SHP77 treated with DMSO at 0.1 percent for 48 hours (cell line): ENCODE data around the gene TP73.

ENCODE experiments used
- DNase-seq: peaks from one replicate; lab custom pipeline; 2025; lab: John Stamatoyannopoulos, UW

The TP73 gene

DNA sequence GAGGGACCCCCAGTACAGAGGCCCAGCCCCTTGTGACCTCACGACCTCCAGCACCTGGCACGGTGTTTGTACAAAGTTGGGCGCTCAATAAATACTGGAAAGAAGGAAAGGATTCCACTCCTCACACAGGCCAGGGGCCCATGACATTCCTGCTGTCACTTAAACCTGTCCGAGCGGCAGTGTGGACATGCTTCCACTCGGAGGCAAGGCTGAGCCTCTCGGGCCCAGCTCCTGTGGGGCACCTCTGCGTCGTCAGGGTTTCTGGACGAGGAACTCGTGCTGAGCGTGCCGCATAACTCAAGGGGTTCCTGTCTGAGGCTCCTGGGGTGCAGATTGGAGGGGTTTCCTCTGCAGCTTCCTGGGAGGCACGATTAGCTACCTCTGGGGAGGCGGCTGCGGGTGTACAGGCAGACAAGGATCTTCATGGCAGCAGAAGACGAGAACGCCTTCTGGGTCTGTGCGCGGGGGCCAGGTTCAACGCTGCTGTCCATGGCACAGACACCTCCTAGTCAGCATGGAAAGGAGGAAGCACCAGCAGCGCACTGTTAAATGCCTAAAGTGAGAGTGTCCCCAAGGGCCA lies 116.6 kb downstream of the TP73 start:
- no peak for DNase-seq

DNA sequence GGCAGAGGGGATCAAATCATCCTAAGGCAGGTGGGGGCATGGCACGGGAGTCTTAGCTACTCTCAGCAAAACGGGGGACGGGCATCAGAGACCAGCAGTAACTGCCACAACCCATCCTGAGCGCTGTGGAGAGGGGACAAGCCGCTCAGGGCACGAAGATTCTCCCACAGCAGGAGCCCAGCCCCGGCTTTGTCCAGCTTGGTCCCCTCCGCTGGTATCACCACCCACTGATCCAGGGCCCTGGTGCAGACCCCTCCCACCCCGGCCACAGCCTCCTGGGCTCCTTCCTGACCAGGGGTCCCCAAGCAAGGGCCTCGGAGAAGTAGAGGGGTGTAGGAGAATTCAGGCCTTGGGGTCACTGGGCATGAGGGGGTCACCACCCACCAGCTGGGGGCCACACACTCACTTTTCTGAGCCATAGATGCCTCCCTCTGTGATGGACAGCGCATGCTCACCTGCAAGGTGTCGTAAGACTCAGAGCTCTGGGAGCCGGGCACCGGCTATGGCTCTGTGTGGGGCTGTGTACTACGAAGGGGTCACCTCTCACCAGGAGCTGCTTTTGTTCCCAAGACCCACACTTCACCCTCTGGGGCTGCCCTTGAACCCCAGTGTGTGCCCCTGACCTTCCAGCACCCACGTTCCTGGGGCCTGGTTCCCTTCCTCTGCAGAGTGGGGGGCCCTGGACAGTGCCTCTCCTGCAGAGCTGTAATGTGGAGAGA lies 117.9 kb downstream of the TP73 start:
- DNase-seq: no peak

DNA sequence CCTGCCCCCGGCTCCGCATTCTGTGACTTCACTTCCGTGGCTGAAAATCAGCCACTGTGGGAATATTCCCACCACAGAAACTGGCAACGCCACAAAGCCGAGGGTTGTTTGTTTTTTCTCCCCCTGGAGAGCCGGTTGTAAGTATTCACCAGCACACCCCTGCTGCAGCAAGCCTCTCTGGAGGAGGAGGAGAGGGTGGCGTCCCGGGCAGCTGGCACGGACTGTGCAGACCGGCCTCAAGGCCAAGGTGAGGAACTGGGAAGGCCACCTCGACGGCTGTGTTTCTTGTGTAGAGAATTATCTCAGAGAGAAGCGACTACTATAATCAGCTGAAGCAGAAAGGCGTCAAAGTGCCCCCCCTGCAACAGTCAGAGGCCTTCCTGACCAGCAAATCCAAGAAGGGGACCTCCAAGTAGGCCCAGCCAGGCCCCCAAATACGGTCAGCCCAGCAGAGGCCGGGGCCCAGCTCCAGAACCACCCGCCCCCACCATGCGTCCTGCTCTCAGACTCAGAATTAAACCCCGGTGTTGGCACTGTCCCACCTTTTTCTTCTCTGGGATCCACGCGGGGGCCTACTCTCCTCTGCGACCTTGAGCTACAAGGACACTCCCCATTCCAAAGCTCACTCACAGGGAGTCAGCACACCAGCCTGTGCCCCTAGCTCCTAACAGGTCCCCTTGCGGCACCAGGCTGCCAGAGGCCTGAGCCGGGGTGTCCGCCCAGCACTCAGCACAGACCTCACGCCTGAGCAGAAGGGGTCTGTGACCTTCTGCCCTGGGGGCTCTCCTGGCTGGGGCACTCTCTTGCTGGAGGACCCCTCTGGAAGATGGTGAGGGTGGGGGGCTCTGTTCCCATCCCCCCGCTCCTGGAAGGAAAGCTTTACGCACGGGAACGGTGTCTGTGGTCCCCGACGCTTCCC lies 119.1 kb downstream of the TP73 start:
- DNase-seq: no peak

DNA sequence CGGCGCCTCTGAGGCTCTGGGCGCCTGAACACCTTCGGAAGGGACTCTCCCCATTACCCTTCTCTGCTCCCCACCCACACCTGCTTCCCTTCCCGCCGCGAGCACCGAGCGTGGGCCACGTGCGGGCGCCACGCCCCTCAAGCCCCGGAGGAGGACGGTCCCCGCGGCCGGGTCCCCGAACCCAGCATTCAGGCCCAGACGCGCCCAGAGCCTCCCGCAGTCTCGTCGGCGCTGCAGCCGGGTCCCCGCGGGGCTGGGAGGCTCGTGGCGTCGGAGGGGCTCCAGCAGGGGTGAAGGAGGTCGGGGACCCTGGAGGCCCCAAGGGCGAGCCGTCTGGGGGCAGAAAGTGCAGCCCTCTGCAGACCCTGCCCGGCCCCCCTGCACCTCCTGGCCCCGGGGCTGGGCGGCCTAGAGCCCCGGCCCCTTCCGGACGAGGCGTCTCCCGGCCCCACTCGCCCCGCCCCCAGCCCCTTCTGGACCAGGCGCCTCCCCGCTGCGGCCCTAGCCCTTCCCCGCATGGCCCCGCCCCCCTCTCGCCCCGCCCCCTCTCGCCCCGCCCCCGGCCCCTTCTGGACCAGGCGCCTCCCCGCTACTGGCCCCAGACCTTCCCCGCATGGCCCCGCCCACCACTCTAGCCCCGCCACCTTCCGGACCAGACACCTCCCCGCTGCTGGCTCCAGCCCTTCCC lies 119.9 kb downstream of the TP73 start:
- no peak for DNase-seq

DNA sequence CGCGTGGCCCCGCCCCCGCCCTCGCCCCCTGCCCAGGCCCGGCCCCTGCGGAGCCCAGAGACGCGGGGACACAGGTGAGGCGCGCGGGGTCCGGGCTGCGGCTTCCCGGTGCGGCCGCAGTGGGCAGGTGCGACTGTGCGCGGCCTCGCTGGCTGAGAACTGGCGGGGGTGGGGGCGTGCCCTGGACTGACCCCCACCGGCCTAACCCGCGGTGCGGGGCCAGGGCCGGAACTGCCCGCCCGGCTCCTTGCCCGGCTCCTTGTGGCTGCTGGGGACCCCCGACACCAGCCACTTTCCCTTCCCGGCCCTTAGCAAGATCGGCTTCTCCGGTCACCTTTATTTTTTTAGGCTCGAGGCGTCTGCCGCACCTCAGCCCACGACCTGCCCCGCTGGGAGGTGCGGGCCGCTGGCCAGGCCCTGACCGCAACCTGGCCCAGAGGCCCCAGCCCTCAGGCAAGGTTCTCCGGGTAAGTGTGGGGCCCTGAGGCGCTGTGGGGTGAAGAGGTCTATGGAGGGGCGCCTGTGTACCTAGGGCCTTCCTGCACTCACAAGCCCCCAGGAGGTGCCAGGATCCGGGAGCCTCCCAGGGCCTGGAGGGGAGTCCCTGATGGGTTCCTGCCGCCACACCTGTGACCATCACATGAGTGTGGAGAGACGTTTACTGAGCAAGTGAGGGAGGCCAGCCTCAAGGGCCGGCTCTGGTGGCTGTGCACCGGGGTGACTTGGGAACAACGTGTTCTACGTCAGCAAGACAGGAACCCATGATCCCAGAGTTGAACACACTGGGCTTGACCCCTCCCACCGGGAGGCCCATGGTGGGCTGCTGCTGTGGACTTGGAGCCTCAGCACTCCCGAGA lies 120.6 kb downstream of the TP73 start, which contains the start of gene SMIM1:
TSS of gene SMIM1 (plus strand) at position 35 of the 857 bp plus-strand sequence. CDS start 2,625 bp downstream, outside the sequence.
- DNase-seq: no peak

DNA sequence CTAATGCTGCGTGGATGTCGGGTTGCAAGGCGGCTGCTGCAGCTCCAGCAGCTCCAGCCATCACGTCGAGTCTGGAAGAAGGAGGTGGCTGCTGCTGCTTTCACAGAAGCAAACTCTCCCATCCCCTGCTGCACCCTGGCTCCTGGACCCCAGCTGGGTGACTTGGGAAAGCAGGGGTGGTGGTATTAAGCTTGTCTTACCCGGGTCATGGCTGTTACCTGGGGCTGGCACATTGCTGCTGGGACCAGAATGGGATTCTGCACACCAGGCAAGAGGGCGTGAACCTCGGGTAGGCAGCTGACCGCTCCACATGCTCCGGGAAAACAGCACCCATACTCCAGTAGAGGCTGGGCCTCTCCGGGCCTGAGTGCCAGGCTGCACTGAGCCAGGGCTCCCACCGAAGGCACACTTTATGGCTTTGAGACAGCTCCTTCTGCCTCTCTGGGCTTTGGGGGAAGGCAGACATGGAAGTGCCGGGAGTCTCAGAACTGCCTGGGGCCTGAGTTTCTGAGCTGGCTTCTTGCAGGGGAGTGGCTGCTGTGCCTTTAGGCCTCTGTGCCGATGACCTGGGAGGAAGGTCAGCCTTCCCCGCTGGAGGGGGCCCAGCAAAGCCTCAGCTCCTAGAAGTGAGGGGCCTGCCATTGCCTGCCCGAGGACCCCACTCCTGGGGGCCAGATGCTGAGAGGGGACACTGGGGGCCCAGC lies 121.4 kb downstream of the TP73 start:
- DNase-seq: no peak

DNA sequence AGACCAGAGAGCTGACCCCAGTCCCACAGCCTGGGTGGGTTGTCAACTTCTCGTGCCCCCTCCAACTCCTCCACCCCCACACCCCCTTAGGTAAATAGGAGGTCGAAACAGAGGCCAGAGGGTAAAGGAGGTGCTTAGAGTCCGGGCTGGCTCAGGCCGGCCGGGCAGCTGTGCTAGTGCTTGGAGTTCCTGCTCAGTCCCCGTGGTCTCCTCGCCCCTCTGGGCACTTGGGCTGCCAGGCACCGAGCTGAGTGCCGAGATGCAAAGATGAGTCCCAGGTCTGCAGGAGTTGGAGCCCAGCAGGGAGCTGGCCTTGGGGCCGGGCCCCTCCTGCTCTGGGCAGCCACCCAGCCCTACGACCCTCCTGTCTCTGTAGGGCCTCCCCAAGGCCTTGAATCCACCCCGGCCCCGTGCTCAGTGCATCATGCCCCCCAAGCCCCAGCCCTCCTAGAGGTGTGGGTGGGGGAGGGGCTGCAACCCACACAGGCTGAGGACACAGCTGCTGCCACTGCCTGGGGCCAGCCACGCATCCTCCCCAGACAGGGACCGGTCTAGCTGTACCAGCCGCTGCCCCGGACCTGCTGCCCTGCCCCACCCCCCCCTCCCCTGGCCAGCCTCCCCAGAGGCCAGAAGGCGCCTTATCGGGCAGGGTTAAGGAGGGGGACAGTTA lies 122.1 kb downstream of the TP73 start:
- no peak for DNase-seq

DNA sequence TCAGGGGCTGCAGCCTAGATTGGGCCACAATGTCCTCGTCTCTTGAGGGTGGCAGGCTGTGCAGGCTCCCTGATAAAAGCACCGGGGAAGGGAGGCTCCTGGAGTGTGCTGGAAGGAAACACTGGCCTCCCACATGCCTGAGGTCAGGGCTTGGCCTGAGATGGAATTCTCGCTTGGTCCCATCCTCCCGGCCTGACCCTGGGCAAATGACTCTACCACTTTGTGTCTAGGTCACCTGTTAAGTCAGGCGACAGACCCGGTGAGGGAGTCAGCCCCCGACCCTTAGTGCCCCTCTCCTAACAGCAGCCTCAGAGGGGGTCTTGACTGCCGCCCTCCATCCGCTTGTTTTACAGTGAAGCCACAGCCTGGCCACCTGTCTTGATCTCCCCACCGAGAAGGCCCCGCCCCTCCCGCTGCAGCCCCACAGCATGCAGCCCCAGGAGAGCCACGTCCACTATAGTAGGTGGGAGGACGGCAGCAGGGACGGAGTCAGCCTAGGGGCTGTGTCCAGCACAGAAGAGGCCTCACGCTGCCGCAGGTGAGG lies 122.7 kb downstream of the TP73 start:
- no peak for DNase-seq

DNA sequence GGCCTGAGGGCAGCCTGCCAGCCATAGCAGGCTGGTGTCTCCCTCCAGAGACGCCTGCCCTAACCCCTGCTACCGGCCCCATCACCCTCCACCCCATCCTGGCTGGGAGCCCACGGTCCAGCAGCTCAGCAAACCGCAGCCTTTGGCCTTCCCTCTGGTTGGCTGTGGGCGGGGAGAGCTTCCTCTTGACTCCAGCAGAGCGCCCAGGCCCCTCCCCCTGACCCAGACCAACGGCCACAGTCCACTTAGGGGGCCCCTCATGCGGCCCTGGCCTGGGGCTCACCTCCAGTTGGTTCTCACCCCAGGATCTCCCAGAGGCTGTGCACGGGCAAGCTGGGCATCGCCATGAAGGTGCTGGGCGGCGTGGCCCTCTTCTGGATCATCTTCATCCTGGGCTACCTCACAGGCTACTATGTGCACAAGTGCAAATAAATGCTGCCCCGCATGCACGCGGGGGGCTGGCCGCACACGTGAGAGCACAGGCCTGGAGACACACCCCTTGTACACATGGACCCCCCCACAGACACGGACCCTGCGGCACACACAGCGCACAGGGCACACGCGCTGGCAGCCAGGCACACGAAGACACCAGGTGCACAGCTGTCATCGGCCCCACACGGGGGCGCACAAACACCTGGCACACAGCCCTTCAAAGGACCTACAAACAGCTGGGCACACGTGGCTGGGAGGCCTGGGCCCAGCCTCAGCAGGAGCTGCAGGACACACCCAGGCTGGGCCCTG lies 123.3 kb downstream of the TP73 start:
- peak; percentile 80 for DNase-seq

DNA sequence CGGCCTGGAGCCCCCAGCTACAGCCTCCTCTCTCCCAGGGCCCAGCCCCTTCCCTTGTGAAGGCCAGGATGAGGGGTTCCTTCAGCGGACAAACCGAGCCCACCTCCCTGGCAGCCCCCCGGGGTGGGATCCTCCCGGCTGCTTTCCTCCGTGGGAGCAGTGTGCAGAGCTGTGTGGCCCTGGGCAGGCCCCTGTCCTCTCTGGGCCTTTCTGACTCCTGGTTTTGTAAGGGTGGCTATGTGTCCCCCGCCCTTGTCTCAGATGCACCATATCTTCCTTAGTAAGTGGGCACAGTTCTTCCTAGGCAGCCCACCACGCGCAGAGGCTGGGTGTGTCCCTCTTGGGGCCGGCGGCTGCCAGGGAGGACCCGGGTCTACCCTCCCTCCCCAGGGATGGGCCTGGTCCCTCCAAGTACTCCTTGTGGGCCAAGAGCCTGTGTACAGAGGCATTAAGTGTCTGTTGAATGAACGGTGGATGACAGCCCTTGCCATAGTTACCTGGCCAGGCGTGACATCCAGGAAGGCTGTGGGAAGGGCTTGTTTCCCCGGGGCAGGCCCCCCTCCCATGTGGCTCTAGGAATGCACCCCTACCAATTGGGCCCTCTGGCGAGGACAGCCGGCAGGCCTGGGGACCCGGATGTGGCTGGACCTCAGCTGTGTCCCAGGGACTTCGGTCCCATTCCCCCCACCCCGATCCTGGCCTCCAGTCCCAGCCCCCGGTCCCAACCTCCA lies 124.1 kb downstream of the TP73 start:
- no peak for DNase-seq

DNA sequence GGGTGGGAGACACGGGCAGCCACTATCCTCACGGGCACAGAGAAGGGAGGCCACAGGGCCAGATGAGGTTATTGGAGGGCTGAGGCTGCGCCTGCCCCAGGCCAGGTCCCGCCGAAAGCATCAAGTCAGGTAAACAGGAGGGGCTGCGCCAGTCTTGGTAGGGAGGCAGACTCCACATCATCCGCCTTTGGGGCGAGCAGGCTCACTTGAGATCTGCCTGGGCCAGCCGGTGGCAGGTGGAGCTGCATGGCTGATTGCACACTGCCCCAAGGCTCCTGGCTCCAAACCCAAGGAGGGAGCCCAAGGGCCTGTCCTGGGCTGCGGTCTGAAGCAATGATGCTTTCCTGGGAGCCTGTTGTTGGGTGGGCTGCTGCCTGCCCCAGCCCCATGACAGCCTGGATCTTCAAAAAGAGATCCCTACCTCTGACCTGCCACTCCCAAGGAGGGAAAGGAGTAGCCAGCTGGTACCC lies 124.8 kb downstream of the TP73 start:
- DNase-seq: no peak

DNA sequence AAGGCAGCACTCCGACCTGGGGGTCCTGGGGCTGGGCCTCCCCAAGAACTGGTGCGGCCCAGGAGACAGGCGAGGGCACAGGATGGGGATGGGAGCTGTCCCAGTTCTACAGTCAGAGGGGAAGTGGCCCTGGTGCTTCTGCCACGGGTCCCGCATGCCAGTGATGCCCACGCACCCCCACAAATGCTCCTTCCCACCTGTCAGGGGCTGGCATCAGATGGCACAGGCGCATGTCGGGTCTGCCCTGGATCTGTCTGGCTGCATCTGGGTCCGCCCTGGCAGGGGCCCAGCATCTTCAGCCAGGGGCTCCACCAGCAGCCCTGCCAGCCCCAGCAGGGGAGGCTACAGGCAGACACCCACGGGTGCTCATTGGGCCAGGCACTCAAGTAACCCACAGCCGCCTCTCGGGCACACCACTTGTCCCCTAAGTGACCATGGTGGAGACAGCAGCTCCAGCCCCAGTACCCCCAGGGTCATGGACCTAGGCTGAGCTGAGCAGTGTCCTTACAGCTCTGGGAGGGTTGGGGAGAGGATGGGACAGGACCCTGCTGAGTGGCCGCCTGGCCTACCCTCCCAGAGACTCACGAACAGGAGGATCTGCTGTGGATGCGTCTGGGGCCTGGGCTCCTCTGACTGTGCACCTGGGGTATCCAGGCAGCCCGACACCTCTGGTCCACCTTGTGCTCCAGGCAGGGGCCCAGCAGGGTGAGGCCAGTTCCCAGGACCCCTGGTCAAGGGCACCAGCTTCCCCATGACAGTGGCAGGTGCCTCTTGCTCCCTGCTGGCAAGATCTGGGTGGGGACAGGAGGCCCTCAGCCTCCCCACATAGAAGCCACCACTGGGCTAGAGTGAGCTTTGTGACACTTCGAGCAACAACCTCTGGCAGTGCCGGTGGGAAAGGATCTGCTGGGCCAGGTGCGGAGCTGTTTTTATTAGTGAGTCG lies 125.6 kb downstream of the TP73 start:
- no peak for DNase-seq

DNA sequence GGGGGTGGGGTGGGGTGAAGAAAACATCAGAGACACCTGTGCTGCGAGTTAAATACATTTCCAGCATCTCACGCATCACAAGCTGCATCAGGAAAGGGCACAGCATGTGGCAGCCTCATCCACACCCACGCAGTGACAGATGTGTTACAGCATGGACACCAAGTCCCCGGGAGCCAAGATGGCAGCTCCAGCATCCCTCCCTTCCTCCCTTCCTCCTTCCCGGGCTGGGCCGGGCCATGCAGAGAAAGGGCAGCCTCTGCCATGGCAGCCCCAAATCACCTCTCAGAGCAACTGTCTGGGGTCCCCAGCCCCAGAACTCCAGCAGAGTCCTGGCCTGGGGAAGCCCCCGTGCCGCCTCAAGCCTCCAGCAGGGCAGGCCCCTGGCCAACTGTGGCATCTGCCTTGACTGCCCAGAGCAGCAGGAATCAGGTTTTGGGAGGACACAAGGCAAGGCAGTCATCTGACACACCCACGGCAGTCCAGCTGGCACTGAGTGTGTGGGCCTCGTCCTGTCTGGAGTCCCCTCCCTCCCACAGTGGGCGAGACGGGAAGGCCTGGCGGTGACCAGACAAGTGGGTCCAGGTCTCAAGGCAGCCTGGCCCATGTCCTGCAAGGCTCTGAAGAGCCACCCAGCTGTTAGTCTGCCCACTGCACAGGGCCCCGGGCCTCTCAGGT lies 126.4 kb downstream of the TP73 start:
- no peak for DNase-seq

DNA sequence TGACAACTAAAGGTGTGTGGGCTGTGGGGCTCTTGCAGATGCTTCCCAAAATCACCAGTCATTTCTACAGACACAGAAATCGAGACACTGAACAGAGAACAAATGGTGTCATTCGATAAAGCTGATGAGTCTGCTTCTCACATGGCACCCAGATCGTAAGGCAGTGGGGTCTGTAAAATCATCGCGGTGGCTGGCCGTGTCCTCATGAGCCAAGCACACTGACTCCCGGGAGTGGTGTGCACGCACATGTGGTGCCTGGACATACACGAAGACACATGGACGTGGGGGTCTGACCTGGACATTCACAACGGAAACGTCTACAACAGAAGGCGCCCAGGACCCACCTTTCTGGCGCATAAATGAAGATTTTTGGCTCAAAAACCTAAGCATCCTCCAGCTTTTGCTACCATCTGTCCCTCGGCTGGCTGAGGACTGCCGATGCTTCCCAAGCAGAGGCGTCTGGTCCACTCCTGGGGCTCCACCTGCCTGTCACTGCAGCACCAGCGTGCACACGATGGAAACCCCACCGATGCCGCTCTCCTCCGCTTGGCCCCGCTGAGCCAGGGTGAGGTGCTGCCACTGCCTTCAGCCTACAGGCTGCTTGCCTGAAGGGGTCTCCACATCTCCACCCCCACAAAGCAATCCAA lies 127.1 kb downstream of the TP73 start:
- no peak for DNase-seq

DNA sequence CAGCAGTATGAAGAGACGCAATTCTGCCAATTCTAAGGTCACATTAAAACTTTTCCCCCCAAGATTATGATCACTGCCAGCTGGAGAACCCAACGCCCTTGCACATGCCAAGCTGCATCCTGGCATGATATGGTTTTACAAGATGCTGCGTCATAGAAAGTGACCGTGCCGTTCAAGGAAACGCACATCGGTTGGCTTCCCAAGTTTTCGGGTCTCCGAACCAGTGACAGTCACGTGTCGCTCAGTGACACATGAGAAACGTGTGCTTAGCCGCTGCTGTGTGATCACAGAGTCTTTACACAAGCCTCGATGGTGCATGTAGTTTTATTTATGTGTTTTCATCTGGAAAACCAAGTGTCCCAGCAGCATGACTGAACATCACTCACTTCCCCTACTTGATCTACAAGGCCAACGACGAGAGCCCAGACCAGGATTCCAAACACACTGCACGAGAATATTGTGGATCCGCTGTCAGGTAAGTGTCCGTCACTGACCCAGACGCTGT lies 127.6 kb downstream of the TP73 start:
- no peak for DNase-seq

DNA sequence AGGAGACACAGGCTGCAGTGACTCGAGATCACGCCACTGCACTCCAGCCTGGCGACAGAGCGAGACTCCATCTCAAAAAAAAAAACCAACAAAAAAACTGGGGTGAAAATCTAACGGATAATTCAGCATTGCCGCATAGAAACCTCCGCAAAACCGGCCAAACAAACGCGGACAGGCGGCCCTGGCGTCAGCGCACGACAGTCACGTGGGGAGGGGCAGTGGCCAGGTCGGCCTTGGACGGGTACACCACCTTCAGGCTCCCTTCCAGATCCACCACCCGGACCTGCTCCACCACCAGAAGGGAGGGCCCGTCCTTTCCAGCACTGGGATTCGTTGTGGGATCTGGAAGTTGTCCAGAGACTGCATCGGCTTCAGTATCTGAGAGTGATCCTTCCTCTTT lies 128.6 kb downstream of the TP73 start:
- no peak for DNase-seq
